Renal cortical epithelial cell (primary cell): Measurements from ENCODE around the gene TTC28. TPM values are rescaled to one million over a fixed set of nuclear protein-coding genes. Genes with fewer than 3 reads are reported as not detected.

Source experiments
- total RNA-seq: library from RNA; depleted of rRNA; stranded (reverse); fragments of >200 nt; gene quantifications from 2 replicates; pipeline ENCODE4 v1.2.3, GENCODE V29; 2014

Gene TTC28
- total RNA-seq, 1 donor from 2014 or later = 28.3 TPM

Other genes with a start within 250 kb of the TTC28 start
- gene CHEK2, start 62.0 kb upstream of the TTC28 start, total RNA-seq = 11.0 and 24.0 TPM in 2 replicates
- 14.8 and 24.1 TPM in 2 replicates for gene HSCB, start 62.2 kb upstream of the TTC28 start, total RNA-seq
- 18.2 and 20.6 TPM in 2 replicates for gene CCDC117, start 92.9 kb upstream of the TTC28 start, total RNA-seq
- 156 and 197 TPM in 2 replicates for gene XBP1, start 120.7 kb upstream of the TTC28 start, total RNA-seq
- 6.1 and 26.9 TPM in 2 replicates for gene ZNRF3, start 203.7 kb upstream of the TTC28 start, total RNA-seq